Embryonic facial prominence (tissue), 1 donor: ENCODE data around the gene PTPRC.
A peak's percentile ranks its signal among the peaks of the same experiment; 100 is the strongest.

ENCODE experiments used
- DNase-seq: peaks from one replicate; pipeline ENCODE4 v3.0.0-alpha.2; 2016; ENCODE audit errors: extremely low spot score

PTPRC gene

DNA sequence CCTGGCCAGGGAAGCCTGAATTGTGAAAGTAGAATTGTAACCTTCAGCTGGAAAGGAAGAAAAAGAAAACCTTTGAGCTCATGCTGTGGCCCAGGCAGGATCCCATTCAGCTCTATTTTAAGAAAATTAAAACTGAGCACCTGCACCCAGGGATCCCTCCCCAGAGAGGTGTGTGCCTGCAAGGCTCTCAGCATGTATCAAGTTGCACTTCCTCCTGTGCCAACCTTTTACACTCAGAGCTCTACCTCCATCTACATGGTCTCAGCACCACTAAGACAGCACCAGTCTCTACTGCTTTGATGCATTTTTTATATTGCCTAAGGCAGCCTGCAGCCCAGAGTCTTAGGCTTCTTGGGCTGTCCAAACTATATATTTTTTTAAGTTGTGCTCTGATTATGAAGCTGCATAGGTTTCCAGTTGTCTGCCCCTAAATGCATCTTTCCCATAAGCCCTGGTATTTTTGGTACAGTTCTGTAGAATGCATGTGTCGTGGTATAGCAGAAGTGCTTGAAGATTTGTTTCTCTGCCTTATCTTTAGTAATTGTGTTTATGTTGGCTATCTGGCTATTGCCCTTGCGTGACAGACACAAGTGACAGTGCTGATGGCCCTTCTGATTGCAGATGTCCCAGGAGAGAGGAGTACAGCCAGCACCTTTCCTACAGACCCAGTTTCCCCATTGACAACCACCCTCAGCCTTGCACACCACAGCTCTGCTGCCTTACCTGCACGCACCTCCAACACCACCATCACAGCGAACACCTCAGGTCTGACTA lies 63.1 kb downstream of the PTPRC start:
- no peak for DNase-seq

DNA sequence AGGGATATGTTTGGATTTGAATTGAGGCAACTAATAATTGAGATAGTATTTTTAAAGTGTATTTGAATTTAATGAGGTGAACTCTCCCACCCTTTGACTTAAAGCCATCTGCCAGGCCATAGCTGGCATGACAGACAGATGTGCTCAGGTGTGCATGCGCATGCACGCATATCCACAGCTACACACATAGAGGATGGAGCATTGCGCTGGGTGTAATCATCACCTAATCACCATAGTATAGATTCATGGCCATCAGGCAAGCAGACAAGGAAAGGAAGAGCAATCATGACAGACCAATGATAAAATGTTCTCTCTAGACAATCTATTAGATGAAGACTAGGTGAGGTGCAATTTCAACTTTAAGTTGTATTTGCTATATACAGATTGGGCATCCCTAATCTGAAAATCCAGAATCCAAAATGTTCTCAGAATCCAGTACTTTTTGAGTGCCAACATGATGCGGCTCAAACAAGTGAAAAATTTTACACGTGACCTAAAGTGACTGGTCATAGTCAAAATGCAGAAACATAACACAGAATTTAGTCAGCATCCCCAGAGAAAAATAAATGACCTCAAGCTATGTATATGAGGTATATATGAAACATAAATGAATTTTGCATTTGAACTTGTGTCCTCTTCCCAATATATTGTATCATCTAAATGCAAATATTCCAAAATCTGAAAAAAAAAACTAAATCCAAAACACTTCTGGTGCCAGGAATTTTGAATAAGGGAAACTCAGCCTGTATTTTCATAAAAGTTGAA lies 70.1 kb downstream of the PTPRC start:
- DNase-seq: no peak

DNA sequence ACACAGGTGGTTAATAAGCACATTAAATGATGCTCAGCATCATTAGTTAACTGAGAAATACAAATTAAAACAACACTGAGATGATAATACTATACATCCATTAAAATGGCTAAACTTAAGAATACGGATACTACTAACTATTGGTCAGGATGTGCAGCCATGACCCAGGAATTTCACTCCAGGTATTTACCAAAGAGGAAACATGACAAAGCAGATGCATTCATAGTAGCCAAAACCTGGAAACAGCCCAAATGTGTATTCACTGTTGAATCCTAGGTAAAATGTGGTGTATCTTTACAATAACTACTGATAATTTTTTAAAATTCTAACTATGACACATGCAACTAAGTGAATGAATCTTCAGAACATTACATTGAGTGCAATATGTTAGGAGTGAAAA lies 73.0 kb downstream of the PTPRC start:
- no peak for DNase-seq

DNA sequence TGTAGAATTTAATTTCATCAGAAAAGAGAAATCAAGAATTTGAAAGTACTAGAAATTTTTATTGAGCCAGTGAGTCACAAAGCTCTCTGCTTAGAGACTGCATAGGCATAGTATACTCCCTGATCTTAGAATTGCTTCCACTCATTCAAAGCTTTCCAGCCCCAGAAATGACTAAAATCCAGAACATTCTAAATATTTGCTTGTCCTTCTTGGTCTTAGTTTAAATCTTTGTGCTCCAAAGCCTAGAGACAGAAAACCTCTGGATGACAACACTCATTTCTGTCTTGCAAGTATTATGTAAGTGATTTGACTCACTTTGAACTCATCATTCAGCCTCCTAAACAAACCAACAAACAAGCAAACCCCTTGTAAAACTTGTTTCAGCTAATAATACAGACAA lies 74.2 kb downstream of the PTPRC start:
- DNase-seq: no peak

DNA sequence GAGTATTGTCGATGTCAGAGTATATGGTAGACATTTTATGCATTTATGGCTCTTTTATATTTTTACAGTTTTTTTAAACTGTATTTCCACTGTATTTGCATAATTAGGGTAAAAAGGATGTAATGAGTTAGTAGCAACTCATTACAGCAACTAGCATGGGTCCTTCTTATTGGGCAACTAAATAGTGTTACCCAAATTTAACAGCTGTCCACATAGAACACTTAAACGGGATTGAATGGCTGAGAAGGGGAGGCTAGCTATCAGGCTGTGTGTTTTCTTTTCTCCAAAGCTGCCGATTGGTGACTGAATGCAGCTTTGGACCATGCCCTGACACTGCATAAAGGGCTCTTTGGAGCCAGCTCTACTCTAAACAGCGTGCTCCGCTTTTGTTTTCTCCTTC lies 75.4 kb downstream of the PTPRC start:
- no peak for DNase-seq

DNA sequence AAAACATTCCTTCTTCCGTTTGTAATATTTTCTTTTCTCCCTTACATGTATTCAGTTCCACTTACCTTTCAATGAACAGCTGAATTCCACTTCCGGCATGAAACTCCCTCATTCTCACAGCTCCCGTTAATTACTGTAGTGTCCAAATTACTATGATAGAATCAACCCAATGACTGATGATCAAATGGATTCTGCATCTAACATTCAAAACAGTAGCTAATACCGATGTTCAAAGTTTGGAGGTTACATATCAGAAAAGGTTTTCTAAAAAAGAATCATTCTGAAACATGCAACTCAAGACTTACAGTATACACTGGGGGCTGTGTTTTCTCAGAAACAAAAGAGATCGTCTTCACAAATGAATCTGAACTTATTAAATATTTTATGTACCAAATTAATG lies 77.2 kb downstream of the PTPRC start:
- no peak for DNase-seq

DNA sequence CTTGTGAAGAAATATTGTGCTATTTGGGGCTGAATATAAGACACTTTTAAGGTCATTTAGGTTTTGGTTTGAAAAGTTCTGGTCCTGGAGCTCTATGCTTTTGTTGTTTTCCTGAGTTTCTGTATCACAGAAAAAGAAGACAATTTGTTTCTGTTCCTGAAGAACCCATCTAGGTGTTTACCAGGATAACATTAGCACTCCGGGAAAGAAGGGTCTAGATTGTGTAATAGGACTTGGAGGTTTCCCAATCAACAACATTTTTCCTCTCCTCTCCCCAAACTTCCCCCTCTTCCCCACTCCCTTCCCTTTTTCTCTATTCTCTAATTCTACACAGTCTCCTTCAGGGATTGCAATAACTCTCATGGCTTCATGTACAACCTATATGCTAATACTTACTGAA lies 78.7 kb downstream of the PTPRC start:
- no peak for DNase-seq

DNA sequence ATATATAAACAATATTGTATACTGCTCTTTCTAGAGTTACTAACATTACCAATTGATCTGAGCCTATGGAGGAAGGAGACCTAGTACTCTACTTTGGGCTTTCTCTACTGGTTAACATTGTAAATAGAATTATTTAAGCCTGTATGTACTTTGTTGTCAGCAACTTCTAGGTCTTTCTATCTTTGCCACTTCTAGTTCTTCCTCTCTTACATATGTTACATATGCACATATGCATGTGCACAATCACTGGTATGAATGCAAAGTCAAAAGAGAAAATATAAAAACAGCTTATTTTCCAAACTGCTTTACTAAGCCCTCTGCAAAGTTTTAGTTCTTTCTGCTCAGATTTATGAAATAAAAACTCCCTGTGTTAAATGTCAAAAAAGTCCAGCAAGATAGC lies 84.3 kb downstream of the PTPRC start:
- DNase-seq: no peak

DNA sequence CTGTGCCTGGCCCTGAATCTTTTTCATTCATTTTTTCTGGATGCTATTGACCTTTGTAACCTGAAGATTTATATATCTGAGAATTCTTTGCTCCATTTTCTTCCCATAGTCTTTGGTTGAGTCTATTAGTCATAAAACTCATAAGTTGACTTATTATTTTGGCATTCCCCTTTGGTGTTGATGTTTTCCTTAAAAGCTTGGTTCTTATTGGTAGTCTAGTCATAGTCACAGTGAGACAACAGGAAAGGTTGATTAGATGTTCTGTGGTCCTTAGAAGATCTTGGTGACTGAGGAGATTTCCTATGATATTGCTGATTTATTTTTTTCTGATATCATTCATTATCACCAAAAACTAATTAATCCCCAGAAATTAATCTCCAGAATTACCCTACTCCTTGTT lies 86.2 kb downstream of the PTPRC start:
- DNase-seq: no peak

DNA sequence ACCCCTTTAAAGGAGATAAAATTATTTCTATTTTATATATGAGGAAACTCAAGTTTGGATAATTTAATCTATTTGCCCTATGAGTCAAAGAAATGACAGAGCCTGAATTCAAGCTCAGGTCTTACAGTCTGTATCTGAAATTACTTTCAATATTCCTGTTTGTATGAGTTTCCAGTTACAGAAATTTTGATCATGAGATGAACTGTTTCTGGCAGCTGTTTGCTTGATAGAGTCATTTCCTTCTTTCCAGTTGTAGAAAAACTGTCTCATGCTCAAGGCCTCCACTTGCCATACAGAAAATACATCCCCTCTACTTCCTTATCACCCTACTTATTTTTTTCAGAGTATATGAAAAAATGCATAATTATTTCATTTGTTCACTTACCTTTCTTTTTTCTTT lies 87.6 kb downstream of the PTPRC start:
- no peak for DNase-seq

DNA sequence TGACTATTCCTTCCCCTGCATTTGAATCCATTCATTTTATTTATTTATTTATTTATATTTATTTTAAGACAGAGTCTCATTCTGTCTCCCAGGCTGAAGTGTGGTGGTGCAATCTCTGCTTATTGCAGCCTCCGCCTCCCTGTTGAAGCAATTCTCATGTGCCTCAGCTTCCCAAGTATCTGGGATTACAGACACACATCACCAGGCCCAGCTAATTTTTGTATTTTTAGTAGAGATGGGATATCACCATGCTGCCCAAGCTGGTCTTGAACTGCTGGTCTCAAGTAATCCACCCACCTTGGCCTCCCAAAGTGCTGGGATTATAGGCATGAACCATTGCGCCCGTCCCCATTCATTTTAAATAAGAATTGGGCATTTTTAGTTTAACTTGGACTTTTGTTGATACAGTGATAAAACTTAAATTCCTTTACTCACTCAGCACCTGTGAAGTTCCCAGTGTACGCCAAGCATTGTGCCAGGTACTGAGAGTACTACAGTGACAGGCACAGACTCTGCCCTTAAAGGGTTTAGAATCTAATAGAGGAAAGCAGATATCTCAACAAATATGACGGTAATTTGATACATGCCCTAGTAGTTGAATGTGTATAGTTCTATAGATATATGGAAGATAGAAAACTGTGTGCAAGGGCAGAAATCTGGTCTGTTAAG lies 90.5 kb downstream of the PTPRC start:
- DNase-seq: no peak

DNA sequence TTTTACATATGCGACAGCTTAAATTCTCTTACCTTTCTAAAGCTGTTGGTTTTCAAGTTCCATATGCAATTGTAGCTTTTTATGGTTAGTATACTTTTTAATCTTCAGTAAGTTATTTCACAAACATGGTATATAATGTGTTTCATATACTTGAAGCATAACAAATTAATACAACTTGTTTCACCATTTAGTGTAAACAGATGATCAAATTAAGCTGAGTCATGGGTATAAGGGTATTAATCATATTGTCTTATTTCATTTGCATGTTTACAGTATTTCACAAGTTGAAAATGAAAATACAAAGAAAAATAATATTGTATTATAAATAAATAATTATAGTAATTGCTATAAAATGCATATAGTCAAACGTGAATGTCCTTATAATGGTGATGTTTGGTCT lies 92.1 kb downstream of the PTPRC start:
- no peak for DNase-seq

DNA sequence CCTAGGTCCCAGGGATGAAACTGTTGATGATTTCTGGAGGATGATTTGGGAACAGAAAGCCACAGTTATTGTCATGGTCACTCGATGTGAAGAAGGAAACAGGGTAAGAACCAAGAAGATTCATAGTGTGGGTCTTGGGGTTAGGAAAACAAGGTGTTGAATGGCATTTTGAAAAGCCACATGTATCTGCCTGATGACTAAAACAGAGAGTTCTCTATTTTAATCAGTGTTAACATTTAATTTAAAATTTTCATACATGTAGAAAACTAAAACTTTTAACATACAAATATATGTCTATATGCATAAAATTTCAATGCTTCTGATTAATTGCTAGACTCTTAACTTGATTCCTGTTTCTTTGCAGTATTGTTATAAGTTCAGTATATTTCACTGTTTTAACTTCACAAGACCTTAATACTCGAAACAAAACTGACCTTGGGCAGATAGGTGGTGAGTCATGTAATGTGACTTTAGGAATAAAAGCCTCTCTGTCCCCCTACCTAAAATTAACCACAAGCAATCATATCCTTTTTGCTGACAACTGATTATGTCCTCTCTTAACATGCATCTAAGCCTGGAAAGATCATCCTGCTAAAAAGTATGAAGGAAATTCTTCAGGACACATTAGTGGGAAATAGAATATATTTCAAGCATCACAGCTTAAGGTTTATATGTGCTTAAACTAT lies 95.6 kb downstream of the PTPRC start:
- DNase-seq: no peak

DNA sequence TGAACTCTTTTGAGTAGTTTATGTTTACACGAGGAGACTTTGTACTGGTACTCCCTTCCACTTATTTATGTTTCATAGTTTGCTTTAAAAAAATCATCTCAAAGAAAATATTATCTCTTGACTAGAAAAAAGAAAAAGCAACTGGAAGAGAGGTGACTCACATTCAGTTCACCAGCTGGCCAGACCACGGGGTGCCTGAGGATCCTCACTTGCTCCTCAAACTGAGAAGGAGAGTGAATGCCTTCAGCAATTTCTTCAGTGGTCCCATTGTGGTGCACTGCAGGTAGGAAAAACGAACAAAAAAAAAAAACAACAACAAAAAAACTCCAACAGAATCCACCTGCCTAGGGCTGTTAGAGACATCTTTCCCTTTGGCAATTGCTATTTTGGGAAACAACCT lies 102.9 kb downstream of the PTPRC start:
- DNase-seq: no peak

DNA sequence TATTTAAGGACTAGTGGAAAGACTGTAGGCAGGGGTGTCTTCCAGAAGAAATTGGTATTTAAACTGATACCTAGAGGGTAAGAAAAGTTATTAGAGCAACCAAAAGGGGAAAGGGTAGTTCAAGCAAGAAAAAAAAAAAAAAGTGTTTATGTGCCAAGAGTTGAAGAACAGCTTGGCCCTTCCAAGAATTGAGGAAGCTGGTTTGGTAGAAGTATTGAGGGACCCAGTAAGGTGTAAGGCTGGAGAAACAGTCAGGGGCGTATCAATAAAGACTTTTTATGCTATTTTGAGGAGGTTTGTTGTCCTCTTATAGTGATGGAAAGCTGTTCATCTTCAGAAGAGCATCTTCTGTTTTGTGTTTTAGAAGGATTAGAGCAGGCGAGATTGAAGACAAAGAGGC lies 108.3 kb downstream of the PTPRC start:
- no peak for DNase-seq

DNA sequence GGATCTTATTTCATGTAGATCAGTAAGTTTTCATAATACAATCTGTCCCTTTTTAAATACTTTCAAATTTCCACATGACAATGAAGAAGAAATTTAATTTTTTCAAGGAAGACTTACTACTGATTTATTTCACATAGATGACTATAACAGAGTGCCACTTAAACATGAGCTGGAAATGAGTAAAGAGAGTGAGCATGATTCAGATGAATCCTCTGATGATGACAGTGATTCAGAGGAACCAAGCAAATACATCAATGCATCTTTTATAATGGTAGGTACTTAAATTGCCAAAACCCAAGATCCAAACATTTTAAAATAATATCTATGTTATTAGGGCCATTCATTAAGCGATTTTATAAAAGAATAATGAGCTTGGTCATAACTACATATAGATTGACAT lies 110.4 kb downstream of the PTPRC start:
- no peak for DNase-seq

DNA sequence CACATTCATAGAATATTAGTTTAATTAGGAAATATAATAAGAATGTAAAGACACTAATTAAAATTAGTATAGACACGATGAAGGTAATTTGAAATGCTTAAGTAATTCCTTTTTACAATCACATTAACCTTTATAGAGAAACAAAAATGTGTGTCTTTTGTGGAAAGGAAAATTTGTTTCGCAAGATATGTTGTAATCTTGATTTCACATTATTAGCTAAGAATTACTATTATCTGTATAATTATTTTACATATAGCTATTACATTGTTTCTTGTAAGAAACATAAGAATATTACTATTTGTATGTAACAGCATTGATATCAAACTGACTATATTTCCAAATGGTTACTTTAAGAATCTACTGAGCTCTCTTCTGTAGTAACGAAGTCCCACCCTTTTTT lies 111.2 kb downstream of the PTPRC start:
- DNase-seq: no peak

DNA sequence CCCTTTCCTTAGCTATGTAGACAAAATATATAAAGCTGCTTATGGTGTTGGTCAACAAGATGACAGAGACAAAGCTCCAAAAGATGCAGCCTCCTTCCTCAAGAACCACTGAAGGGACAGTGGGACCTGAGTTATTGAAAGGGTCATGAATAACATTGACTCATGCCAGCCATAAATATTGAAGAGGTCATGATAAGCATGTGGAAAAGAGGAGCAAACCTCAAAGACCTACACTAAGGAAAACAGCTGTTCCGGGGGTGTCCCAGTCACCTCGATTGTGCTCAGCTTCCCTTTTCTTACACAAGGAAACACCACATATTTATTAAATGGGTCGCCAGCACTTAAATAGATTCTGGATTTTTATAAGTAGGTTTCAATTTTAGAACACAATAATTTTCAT lies 112.9 kb downstream of the PTPRC start:
- DNase-seq: no peak

DNA sequence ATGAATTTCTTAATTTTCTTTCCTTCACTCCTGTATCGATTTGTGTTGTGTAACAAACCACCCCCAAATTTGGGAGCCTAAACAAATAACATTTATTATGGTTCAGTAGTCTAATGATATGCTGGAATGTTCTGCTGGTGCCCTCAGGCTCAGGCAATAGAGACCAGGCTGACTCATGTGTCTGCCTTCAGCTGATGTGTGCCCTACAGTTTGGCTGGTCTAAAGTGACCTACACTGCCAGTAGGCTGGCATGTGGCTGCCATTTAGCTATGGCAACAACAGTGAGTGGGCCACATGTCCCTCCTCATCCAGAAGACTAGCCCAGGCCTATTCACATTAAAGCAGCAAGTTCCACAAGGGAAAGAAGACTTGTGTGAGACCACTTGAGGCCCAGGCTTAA lies 115.8 kb downstream of the PTPRC start:
- DNase-seq: no peak

DNA sequence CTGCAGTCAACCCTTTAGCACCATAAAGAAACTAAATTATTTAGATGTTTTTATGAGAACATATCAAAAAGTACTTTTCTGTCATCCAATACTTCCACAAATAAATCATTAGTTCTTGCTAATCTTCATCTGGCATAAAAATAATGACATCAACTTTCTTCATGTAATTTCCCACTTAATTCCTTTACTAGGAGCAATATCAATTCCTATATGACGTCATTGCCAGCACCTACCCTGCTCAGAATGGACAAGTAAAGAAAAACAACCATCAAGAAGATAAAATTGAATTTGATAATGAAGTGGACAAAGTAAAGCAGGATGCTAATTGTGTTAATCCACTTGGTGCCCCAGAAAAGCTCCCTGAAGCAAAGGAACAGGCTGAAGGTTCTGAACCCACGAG lies 116.9 kb downstream of the PTPRC start:
- no peak for DNase-seq

DNA sequence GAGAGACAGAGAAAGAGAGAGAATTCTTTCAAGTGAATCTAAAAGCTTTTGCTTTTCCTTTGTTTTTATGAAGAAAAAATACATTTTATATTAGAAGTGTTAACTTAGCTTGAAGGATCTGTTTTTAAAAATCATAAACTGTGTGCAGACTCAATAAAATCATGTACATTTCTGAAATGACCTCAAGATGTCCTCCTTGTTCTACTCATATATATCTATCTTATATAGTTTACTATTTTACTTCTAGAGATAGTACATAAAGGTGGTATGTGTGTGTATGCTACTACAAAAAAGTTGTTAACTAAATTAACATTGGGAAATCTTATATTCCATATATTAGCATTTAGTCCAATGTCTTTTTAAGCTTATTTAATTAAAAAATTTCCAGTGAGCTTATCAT lies 117.6 kb downstream of the PTPRC start:
- DNase-seq: peak; percentile 42

DNA sequence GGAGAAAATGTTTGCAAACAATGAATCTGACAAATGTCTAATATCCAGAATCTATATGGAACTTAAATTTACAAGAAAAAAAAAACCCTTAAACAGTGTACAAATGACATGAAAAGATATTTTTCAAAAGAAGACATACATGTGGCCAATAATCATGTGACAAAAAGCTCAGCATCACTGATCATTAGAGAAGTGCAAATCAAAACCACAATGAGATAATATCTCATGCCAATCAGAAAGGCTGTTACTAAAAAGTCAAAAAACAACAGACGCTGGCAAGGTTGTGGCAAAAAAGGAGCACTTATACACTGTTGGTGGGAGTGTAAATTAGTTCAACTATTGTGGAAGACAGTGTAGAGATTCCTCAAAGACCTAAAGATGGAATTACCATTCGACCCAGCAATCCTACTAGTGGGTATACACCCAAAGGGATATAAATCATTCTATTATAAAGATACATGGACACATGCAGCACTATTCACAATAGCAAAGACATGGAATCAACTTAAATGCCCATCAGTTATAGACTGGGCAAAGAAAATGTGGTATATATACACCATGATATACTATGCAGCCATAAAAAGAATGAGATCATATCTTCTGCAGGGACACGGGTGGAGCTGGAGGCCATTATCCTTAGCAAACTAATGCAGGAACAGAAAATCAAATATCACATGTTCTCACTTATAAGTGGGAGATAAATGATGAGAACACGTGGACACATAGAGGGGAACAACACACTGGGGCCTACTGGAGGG lies 123.2 kb downstream of the PTPRC start:
- no peak for DNase-seq
